Right ventricle myocardium inferior (tissue), 1 donor: Measurements from ENCODE around the gene OXLD1. TPM values are rescaled to one million over a fixed set of nuclear protein-coding genes. Genes with fewer than 3 reads are reported as not detected.
"Not testable (repeated sequence)": the region's sequence is repeated elsewhere in the genome, so short reads cannot be mapped to it uniquely, and the experiment has no call there.

Experiments
- ATAC-seq: fragments of 200-7000 bp; cut with Tn5 transposase; one replicate; pipeline ENCODE4 v1.9.1; 2020; ENCODE audit warnings: mild to moderate bottlenecking, moderate library complexity
- DNase-seq: peaks from one replicate; pipeline ENCODE4 v3.0.0; 2021; ENCODE audit errors: missing footprints
- intact Hi-C: fragments of 100-400 bp; cut with DNase I; formaldehyde crosslinking; loops from one replicate; pipeline ENCODE4 v1.11.0; 2022
- total RNA-seq: library from RNA; stranded (reverse); fragmentation: NEBNext Ultra II Directional; extraction: Animal tissue kit (Norgen Biotek cat#: 25700); gene quantifications from one replicate; pipeline ENCODE4 v1.2.1, GENCODE V29; 2021
- donor health status: DM: no; HTN: yes; CAD: no; lungs with severe emphysema.

The OXLD1 gene
- total RNA-seq, 1 donor from 2014 or later = 18.6 TPM

- intact Hi-C loops = no loop called here
- no peak for DNase-seq
These were observed 20.2 kb upstream of the OXLD1 start for GRCh38 chr17:81686614-81687013.

GRCh38 chr17:81685108-81685507 lies 18.7 kb upstream of the OXLD1 start:
- DNase-seq (no peak), ATAC-seq (no peak)
- intact Hi-C loops = no loop called here

More at GRCh38 chr17:81686614-81687013, 20.2 kb upstream of the OXLD1 start:
- ATAC-seq = no peak

- ATAC-seq = no peak
- peak; percentile 65 for DNase-seq
- intact Hi-C loops = loop anchor here (5.0 kb wide), 1 partner anchor 47 kb away; the partner anchor contains the start of genes NPLOC4 and TSPAN10
These were observed 18.1 kb upstream of the OXLD1 start for GRCh38 chr17:81684442-81684911.

GRCh38 chr17:81683584-81684441 lies 17.4 kb upstream of the OXLD1 start, which contains the start of the genes ARL16 and HGS:
Gene ARL16 (minus strand): TSS chr17:81683797. CDS start chr17:81683753, 44 bp downstream.
Gene HGS (plus strand): TSS chr17:81684011. CDS start chr17:81684067, 56 bp downstream.
- ATAC-seq (peak; percentile 99), DNase-seq (peak; percentile 99)
- intact Hi-C loops = loop anchor here (5.0 kb wide), 1 partner anchor 47 kb away; the partner anchor contains the start of genes NPLOC4 and TSPAN10

GRCh38 chr17:81683208-81683583 lies 16.8 kb upstream of the OXLD1 start:
- intact Hi-C loops = loop anchor here (5.0 kb wide), 1 partner anchor 46 kb away; the partner anchor contains the start of genes NPLOC4 and TSPAN10
- ATAC-seq (no peak), DNase-seq (peak; percentile 78)

GRCh38 chr17:81682565-81683207 lies 16.3 kb upstream of the OXLD1 start:
- intact Hi-C loops = loop anchor here (5.0 kb wide), 1 partner anchor 45 kb away; the partner anchor contains the start of genes NPLOC4 and TSPAN10
- DNase-seq (no peak), ATAC-seq (no peak)

- intact Hi-C loops = loop anchor here (5.0 kb wide), 1 partner anchor 44 kb away; the partner anchor contains the start of genes NPLOC4 and TSPAN10
- no peak for ATAC-seq
- no peak for DNase-seq
These were observed 15.3 kb upstream of the OXLD1 start for GRCh38 chr17:81681672-81682071.

- DNase-seq = no peak
- intact Hi-C loops = loop anchor here (5.0 kb wide), 1 partner anchor 43 kb away; the partner anchor contains the start of genes NPLOC4 and TSPAN10
- ATAC-seq = no peak
These were observed 13.7 kb upstream of the OXLD1 start for GRCh38 chr17:81680150-81680549.

GRCh38 chr17:81676906-81677305 lies 10.5 kb upstream of the OXLD1 start:
- no peak for ATAC-seq
- DNase-seq = peak; percentile 50
- intact Hi-C loops = no loop called here

- intact Hi-C loops, ATAC-seq: not testable (repeated sequence)
- DNase-seq = peak; percentile 49
These were observed 9.3 kb upstream of the OXLD1 start for GRCh38 chr17:81675515-81676221.

GRCh38 chr17:81673561-81674258 lies 7.3 kb upstream of the OXLD1 start:
- intact Hi-C loops = no loop called here
- ATAC-seq (no peak), DNase-seq (no peak)

GRCh38 chr17:81672954-81673353 lies 6.5 kb upstream of the OXLD1 start:
- ATAC-seq (no peak), DNase-seq (peak; percentile 41)
- intact Hi-C loops = no loop called here

- intact Hi-C loops = no loop called here
- ATAC-seq (no peak), DNase-seq (peak; percentile 50)
These were observed 6.1 kb upstream of the OXLD1 start for GRCh38 chr17:81672504-81672903.

GRCh38 chr17:81667754-81668153 lies 1.3 kb upstream of the OXLD1 start:
- intact Hi-C loops = no loop called here
- no peak for ATAC-seq
- no peak for DNase-seq

- no peak for DNase-seq
- peak; percentile 9 for ATAC-seq
- intact Hi-C loops = no loop called here
These were observed 388 bp downstream of the OXLD1 start for GRCh38 chr17:81666092-81666341.

GRCh38 chr17:81665205-81666091 lies 957 bp downstream of the OXLD1 start:
- ATAC-seq = peak; percentile 11
- no peak for DNase-seq
- intact Hi-C loops = no loop called here

- no peak for DNase-seq
- no peak for ATAC-seq
- intact Hi-C loops = no loop called here
These were observed 2.3 kb downstream of the OXLD1 start for GRCh38 chr17:81664051-81664470.
